Thoracic aorta (tissue), 2 donors: Measurements from ENCODE around the gene KIAA1217. TPM values are rescaled to one million over a fixed set of nuclear protein-coding genes. Genes with fewer than 3 reads are reported as not detected.

Source experiments
- ATAC-seq: fragments of 150-250 bp; one replicate; pipeline ENCODE4 v1.8.0; 2017; ENCODE audit warnings: low read depth; ENCODE audit not compliant: insufficient number of reproducible peaks, low FRiP score
- DNase-seq: peaks from one replicate; pipeline ENCODE4 v3.0.0-alpha.2; 2020; ENCODE audit warnings: low spot score
- H3K27ac ChIP-seq, 2 donors: fragments of 200-600 bp; sonication (generic); 1 replicate in 1 of 2; 2 replicates in 1 of 2; pipeline ENCODE4 v1.5.1; 2016; ENCODE audit warnings: mild to moderate bottlenecking in 2 of 2, moderate library complexity in 2 of 2
- H3K27me3 ChIP-seq: fragments of 200-600 bp; sonication (generic); replicated peaks from 2 replicates; pipeline ENCODE4 v1.6.0; 2016; ENCODE audit warnings: mild to moderate bottlenecking; ENCODE audit not compliant: insufficient read depth
- H3K36me3 ChIP-seq: fragments of 200-600 bp; sonication (generic); one replicate; pipeline ENCODE4 v1.5.1; 2016
- H3K4me1 ChIP-seq, 2 donors: fragments of 200-600 bp; sonication (generic); 1 replicate in 1 of 2; 2 replicates in 1 of 2; pipeline versions ENCODE4 v1.5.1 to v1.6.0; 2016; ENCODE audit warnings: low read depth in 2 of 2, mild to moderate bottlenecking in 1 of 2; ENCODE audit not compliant: control insufficient read depth in 1 of 2
- H3K4me3 ChIP-seq: fragments of 200-600 bp; sonication (generic); 2 replicates; pipeline ENCODE4 v1.5.1; 2016; ENCODE audit warnings: mild to moderate bottlenecking
- H3K9me3 ChIP-seq: fragments of 200-600 bp; sonication (generic); 2 replicates; pipeline ENCODE4 v1.5.1; 2016
- CTCF ChIP-seq: fragments of 200-600 bp; sonication (generic); IDR thresholded peaks from one replicate; pipeline ENCODE4 v1.5.1; 2019; ENCODE audit warnings: antibody characterized with exemption
- total RNA-seq, 2 donors: library from RNA; depleted of rRNA; stranded (reverse); fragments of >200 nt; gene quantifications; one replicate each; pipeline versions ENCODE4 v1.1.0 to v1.2.3, GENCODE V29; 2016

Gene KIAA1217
- total RNA-seq, 2 donors from 2014 or later: 15.2 to 15.6 TPM

- no peaks in the 10 kb centered on the region for H3K36me3 ChIP-seq
- peaks cover 4 to 8% of the 10 kb centered on the region in 2 donors for H3K4me1 ChIP-seq
- ATAC-seq (no peak), DNase-seq (no peak)
- H3K4me3 ChIP-seq: no peak overlapping the region
- no peaks in the 10 kb centered on the region for H3K9me3 ChIP-seq
- no peak overlapping the region for H3K27ac ChIP-seq
- no peaks in the 10 kb centered on the region for H3K27me3 ChIP-seq
- TF ChIP-seq CTCF: no peak
Observed at GRCh38 chr10:24351961-24352360, 143.0 kb downstream of the KIAA1217 start.

- H3K4me1 ChIP-seq: peaks cover 4 to 8% of the 10 kb centered on the region in 2 donors
- no peak for ATAC-seq
- TF ChIP-seq CTCF: no peak
- H3K36me3 ChIP-seq: no peaks in the 10 kb centered on the region
- H3K27me3 ChIP-seq: no peaks in the 10 kb centered on the region
- H3K4me3 ChIP-seq: no peak overlapping the region
- no peak overlapping the region for H3K27ac ChIP-seq
- DNase-seq: no peak
- no peaks in the 10 kb centered on the region for H3K9me3 ChIP-seq
Observed at GRCh38 chr10:24352399-24352798, 143.5 kb downstream of the KIAA1217 start.

DNA sequence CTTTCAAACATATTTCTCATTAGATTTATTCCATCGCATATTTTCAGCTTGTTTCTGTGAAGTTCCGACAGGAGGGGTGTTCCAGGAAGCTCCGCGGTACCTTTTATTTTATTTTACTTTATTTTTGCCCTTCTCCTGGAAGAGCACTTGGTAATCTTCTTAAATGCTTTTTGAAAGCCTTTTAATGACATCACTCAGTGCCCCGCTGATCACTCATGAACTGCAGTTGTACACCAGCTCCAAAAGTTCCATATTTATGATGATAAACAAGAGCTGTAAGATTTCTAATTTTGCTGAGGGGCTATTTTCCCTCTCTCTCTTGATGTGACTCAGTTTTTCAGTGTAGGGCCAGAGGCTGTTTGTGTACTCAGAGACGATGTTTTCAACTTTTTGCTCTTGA, 144.4 kb downstream of the KIAA1217 start:
- no peak for ATAC-seq
- no peak for TF ChIP-seq CTCF
- DNase-seq: no peak
- no peak overlapping the region for H3K4me3 ChIP-seq
- H3K27ac ChIP-seq: no peak overlapping the region
- H3K36me3 ChIP-seq: no peaks in the 10 kb centered on the region
- H3K9me3 ChIP-seq: no peaks in the 10 kb centered on the region
- no peaks in the 10 kb centered on the region for H3K27me3 ChIP-seq
- H3K4me1 ChIP-seq: peaks cover 4 to 8% of the 10 kb centered on the region in 2 donors

- H3K4me3 ChIP-seq: no peak overlapping the region
- DNase-seq: no peak
- TF ChIP-seq CTCF: no peak
- no peak for ATAC-seq
- no peaks in the 10 kb centered on the region for H3K9me3 ChIP-seq
- no peak overlapping the region for H3K27ac ChIP-seq
- peaks cover 0 to 3% of the 10 kb centered on the region in 2 donors for H3K4me1 ChIP-seq
- no peaks in the 10 kb centered on the region for H3K27me3 ChIP-seq
- no peaks in the 10 kb centered on the region for H3K36me3 ChIP-seq
Observed at GRCh38 chr10:24355056-24355688, 146.2 kb downstream of the KIAA1217 start.

DNA sequence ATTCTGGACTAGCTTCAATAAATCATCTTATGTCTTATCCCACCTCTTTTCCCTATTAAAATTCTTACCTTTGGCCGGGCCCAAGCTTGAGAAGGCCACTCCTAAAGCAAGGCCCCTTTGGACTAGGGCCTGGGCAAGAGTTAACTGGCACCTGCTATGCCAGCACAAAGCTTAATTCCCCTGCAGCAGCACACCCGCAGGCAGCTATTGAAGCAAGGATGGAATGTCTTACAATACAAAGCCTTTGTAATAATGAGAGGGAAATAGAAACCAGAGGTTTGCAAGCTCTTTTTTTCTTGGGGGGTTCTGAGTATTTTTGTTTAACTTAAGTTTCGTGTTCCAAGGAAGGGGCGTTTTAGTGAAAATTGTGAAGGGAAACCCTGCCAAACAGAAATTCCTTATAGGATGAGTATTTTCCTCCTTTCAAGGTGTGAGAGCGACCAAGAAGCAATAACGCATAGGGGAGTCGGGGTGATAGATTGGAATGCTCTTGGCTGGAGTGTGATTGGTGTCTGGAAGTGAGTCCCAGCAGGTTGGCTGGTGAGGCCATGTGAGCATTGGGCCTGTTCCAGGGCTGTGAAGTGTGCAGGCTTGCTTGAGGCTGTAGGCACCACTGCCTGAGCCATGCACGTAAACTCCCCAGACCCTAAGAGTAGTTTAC, 148.5 kb downstream of the KIAA1217 start:
- Histone ChIP-seq H3K27ac (no peak overlapping the region), H3K27me3 (no peaks in the 10 kb centered on the region), H3K36me3 (no peaks in the 10 kb centered on the region), H3K9me3 (no peaks in the 10 kb centered on the region), H3K4me3 (no peak overlapping the region), H3K4me1 (no peaks in the 10 kb centered on the region)
- no peak for TF ChIP-seq CTCF
- DNase-seq: no peak
- no peak for ATAC-seq
